GM12875 (cell line): ENCODE measurements around the gene BRINP1.

Experiments
- H3K4me3 ChIP-seq: one replicate; pipeline ENCODE4 v1.5.1; 2011; ENCODE audit warnings: low read depth, low read length, control low read depth
- TF ChIP-seq, protein P1 (sequence below): IDR thresholded peaks from 2 replicates; pipeline ENCODE4 v1.5.1; 2011; ENCODE audit warnings: low read depth, mild to moderate bottlenecking, control low read depth, inconsistent platforms, low read length, moderate library complexity, borderline replicate concordance; ENCODE audit not compliant: insufficient read depth

Gene BRINP1

DNA sequence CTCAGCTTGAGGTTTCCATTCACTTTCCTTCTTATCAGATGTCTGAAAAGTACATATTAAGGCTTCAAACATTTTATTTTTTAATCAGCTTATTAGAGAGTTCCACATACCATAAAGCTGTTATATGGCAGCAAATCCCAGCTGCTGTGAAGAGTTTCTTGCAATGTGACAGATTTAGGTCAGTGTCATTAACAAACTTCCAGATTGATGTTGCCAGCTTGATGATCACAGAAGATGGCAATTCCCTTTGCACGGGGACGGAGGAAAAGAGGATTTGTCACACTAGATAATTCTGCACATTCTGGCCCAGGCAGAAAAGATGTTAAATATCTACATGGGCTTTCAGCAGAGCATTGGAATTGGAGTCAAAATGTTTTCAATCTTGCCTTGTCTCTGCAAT lies 215.8 kb downstream of the BRINP1 start:
- H3K4me3 ChIP-seq, result no peak overlapping the region
- TF ChIP-seq, protein P1, sequence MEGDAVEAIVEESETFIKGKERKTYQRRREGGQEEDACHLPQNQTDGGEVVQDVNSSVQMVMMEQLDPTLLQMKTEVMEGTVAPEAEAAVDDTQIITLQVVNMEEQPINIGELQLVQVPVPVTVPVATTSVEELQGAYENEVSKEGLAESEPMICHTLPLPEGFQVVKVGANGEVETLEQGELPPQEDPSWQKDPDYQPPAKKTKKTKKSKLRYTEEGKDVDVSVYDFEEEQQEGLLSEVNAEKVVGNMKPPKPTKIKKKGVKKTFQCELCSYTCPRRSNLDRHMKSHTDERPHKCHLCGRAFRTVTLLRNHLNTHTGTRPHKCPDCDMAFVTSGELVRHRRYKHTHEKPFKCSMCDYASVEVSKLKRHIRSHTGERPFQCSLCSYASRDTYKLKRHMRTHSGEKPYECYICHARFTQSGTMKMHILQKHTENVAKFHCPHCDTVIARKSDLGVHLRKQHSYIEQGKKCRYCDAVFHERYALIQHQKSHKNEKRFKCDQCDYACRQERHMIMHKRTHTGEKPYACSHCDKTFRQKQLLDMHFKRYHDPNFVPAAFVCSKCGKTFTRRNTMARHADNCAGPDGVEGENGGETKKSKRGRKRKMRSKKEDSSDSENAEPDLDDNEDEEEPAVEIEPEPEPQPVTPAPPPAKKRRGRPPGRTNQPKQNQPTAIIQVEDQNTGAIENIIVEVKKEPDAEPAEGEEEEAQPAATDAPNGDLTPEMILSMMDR, result no peak

DNA sequence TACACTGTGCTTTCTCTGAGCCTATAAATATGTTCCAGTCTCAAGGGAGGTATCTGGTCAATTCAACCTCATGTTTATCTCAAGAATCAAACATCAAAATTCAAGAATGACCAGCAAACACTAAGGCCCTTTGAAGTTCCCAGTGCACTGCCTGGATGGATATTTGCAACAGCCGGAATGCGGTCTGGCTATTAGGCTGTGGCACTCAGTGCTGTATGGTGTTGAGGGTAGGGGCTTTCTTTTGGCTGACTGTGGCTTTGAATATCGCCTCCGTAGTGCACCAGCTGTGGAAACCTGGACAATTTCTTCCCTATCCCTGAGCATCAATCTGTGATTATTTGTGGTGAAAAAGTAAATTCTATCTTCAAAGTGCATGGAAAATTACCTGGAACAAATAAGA lies 220.4 kb downstream of the BRINP1 start:
- TF ChIP-seq, protein P1, result no peak
- H3K4me3 ChIP-seq, result no peak overlapping the region

- no peak overlapping the region for H3K4me3 ChIP-seq
- TF ChIP-seq, protein P1, result no peak
Measured at GRCh38 chr9:119137479-119137878, 231.8 kb downstream of the BRINP1 start.

DNA sequence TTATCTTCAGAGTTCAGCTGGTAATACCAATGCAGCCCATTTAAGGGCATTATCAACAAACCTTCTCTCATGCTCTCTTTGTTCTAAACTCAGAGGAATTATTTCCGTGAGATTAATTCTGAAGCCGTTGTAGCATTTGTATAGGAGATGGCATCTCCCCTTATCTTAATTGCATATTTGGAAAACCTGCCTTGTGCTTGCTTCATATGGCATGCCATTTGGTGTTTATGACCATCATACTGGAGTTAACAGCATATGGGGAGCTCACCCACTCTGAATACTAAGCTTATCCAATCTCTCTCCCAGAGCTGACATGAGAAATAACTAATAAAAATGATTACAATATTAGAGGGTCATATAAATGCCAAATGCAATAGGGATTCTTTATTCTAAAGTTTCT lies 243.2 kb downstream of the BRINP1 start:
- no peak overlapping the region for H3K4me3 ChIP-seq
- TF ChIP-seq, protein P1, result no peak

DNA sequence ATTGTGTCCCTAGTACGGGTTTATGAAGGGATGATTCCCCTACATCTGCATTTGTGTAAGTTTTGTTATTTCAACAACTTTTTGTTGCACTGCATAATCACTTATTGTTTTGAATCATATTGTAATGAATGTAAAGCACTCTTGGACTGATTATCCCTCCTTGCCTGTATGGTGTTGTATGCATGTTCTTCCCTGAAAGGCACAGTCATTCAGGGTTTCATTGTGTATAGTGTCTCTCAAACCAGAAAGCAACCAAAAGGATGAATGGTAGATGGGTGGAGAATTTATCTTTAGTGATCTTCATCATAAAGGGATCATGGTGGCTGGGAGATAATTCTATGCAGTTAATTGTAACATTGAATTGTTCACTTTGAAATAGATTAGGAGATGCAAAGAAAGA lies 247.3 kb downstream of the BRINP1 start:
- no peak overlapping the region for H3K4me3 ChIP-seq
- TF ChIP-seq, protein P1, result no peak

GRCh38 chr9:119117409-119117808 lies 251.8 kb downstream of the BRINP1 start:
- TF ChIP-seq, protein P1, result no peak
- no peak overlapping the region for H3K4me3 ChIP-seq
